Kidney (tissue), 14 donors: Measurements from ENCODE around the gene ITGBL1. TPM values are rescaled to one million over a fixed set of nuclear protein-coding genes. Genes with fewer than 3 reads are reported as not detected.

Source experiments
- DNase-seq, 5 donors: peaks; one replicate each; pipeline ENCODE4 v3.0.0-alpha.2; 2013 to 2020
- FAIRE-seq: peaks from 2 replicates; lab custom pipeline; 2012; peaks lifted over from hg19 to GRCh38; lab: Jason Lieb, UNC
- H3K27ac ChIP-seq, 2 donors: one replicate each; pipeline ENCODE4 v1.7.0; 2013; ENCODE audit warnings: low read depth in 2 of 2, low read length in 2 of 2, inconsistent platforms in 1 of 2
- H3K27me3 ChIP-seq: one replicate; pipeline ENCODE4 v1.7.1; 2013; ENCODE audit warnings: low read length, inconsistent platforms; ENCODE audit not compliant: control insufficient read depth, insufficient read depth
- H3K36me3 ChIP-seq, 3 donors: one replicate each; pipeline versions ENCODE4 v1.7.0 to v1.7.1; 2013; ENCODE audit warnings: low read length in 3 of 3, control low read depth in 1 of 3, inconsistent platforms in 1 of 3; ENCODE audit not compliant: insufficient read depth in 3 of 3, control insufficient read depth in 2 of 3
- H3K4me1 ChIP-seq, 3 donors: one replicate each; pipeline versions ENCODE4 v1.7.0 to v1.7.1; 2013; ENCODE audit warnings: low read length in 3 of 3, inconsistent platforms in 1 of 3, low read depth in 1 of 3; ENCODE audit not compliant: control insufficient read depth in 2 of 3, insufficient read depth in 2 of 3
- H3K4me3 ChIP-seq, 3 donors: one replicate each; pipeline versions ENCODE4 v1.7.0 to v1.8.1; 2013; ENCODE audit warnings: low read length in 3 of 3, control low read depth in 1 of 3, inconsistent platforms in 1 of 3
- H3K9ac ChIP-seq, 3 donors: one replicate each; pipeline versions ENCODE4 v1.7.0 to v1.7.1; 2013; ENCODE audit warnings: low read length in 3 of 3, control low read depth in 1 of 3, inconsistent platforms in 1 of 3
- H3K9me3 ChIP-seq, 3 donors: one replicate each; pipeline versions ENCODE4 v1.7.0 to v1.7.1; 2013; ENCODE audit warnings: low read length in 3 of 3, control low read depth in 1 of 3, inconsistent platforms in 1 of 3; ENCODE audit not compliant: control insufficient read depth in 2 of 3, insufficient read depth in 1 of 3
- CTCF ChIP-seq: IDR thresholded peaks from 3 replicates; pipeline ENCODE4 v1.5.1; 2012; ENCODE audit warnings: mild to moderate bottlenecking, moderate library complexity, borderline replicate concordance; ENCODE audit not compliant: insufficient read depth; ENCODE audit errors: extremely low read depth
- intact Hi-C: fragments of 100-400 bp; cut with DNase I; formaldehyde crosslinking; loops from one replicate; pipeline ENCODE4 v1.11.1; 2022
- polyA plus RNA-seq: library from polyadenylated mRNA; stranded (reverse); fragments of 350-450 nt; fragmentation: Illumina TruSeq; extraction: RNeasy Lipid Tissue Mini Kit (QIAGEN cat#74804); gene quantifications from one replicate; pipeline ENCODE4 v1.2.3, GENCODE V29; 2014; ENCODE audit warnings: low read depth, low replicate concordance; ENCODE audit not compliant: insufficient read depth
- total RNA-seq: library from RNA; stranded (reverse); fragmentation: NEBNext Ultra II Directional; extraction: Animal tissue kit (Norgen Biotek cat#: 25700); gene quantifications from one replicate; pipeline ENCODE4 v1.2.1, GENCODE V29; 2021
- donor health status: control.
- donor health status: control.
- donor health status: control.
- donor health status: control.
- donor health status: control.
- donor health status: DM: yes; HTN: yes; CAD: no.
- donor health status: Normal renal cell carcinoma (clear cell type).

Gene ITGBL1
- total and polyA plus RNA-seq, 2 donors from 2014 or later, result 1.4 to 7.7 TPM

DNA sequence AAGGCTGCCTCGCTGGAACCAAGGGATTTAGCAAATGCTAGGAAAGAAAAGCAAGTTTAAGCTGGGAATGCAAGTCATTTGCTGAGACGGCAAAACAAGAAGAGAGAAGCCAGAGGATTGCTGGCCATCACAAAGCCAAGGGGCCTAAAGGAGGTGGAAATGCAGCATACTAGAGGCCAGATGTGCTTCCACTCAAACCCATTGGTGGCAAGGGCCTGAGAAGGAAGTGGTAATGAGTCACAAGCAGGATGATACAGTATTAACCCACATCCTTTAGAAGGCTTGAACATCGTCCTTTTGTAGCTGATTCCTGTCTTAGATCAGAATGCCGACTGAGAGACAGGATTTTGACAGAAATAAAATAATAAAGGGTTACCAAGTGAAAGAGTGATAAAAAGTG lies 68.2 kb downstream of the ITGBL1 start:
- no peak overlapping the region for H3K27ac ChIP-seq
- no peak overlapping the region for H3K4me3 ChIP-seq
- TF ChIP-seq CTCF, result no peak
- no peak overlapping the region for H3K9ac ChIP-seq
- DNase-seq (no peak), FAIRE-seq (no peak)
- no peaks in the 10 kb centered on the region for H3K27me3 ChIP-seq
- H3K36me3 ChIP-seq, result no peaks in the 10 kb centered on the region
- intact Hi-C loops, result no loop called here
- no peaks in the 10 kb centered on the region for H3K9me3 ChIP-seq
- no peaks in the 10 kb centered on the region for H3K4me1 ChIP-seq

DNA sequence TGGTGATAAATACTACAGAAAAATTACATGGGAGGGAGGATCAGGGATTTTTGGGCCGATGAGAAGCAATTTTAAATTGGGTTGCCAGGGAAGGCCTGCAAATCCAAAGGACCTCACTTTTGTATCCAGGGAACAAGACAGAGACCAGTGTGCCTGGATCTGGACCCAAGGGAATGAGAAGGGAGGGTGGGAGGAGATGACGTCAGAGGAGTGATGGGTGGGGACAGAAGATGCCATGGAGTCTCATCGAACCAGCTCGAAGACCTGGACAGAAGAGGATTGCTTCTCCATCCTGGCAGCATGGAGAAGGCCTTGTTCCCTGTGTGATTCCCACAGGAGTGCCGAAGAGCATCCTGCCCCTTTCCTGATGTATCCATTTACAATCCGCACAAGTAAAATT lies 68.9 kb downstream of the ITGBL1 start:
- H3K9ac ChIP-seq, result no peak overlapping the region
- intact Hi-C loops, result no loop called here
- H3K36me3 ChIP-seq, result no peaks in the 10 kb centered on the region
- no peaks in the 10 kb centered on the region for H3K9me3 ChIP-seq
- DNase-seq (no peak), FAIRE-seq (no peak)
- H3K4me1 ChIP-seq, result no peaks in the 10 kb centered on the region
- TF ChIP-seq CTCF, result no peak
- no peaks in the 10 kb centered on the region for H3K27me3 ChIP-seq
- H3K4me3 ChIP-seq, result no peak overlapping the region
- H3K27ac ChIP-seq, result no peak overlapping the region

- FAIRE-seq (no peak), DNase-seq (no peak)
- Histone ChIP-seq H3K4me3 (no peak overlapping the region), H3K9ac (no peak overlapping the region), H3K9me3 (no peaks in the 10 kb centered on the region), H3K27me3 (no peaks in the 10 kb centered on the region), H3K27ac (no peak overlapping the region), H3K36me3 (no peaks in the 10 kb centered on the region), H3K4me1 (no peaks in the 10 kb centered on the region)
- intact Hi-C loops, result no loop called here
- no peak for TF ChIP-seq CTCF
These were observed 70.1 kb downstream of the ITGBL1 start for GRCh38 chr13:101522607-101523006.
